ENCODE data around the gene RIMBP2. TPM values are rescaled to one million over a fixed set of nuclear protein-coding genes. Genes with fewer than 3 reads are reported as not detected.

RIMBP2 gene
- total and polyA plus RNA-seq, 2 donors (not counting 1 experiment from before 2014, with no cell fraction given): 0.17 TPM; not detected in 1

GRCh38 chr12:130603396-130603965 is 112.6 kb downstream of the RIMBP2 start:
- TF ChIP-seq EZH2 (IDR thresholded peaks at IDR 0.05; ENCODE audit: low read length, missing control alignments): no peak
- TF ChIP-seq CTCF (conservative IDR thresholded peaks at IDR 0.05 in 1 of 2, IDR thresholded peaks at IDR 0.05 in 1 of 2; ENCODE audit: low read depth in 1 of 2, low read length in 2 of 2): no peak
- H3K4me2 ChIP-seq (ENCODE audit: extremely low read depth, insufficient read depth, low read length): no peak overlapping the region
- no peaks in the 10 kb centered on the region for H3K9me3 ChIP-seq (ENCODE audit: control insufficient read depth, insufficient read depth, low read depth, low read length)
- H3K27me3 ChIP-seq (ENCODE audit: control insufficient read depth, insufficient read depth, low read length): no peaks in the 10 kb centered on the region
- no peaks in the 10 kb centered on the region for H3K36me3 ChIP-seq (ENCODE audit: control insufficient read depth, insufficient read depth, low read length)
- H2AFZ ChIP-seq (ENCODE audit: low read length): no peak overlapping the region
- no peaks in the 10 kb centered on the region for H3K4me1 ChIP-seq (ENCODE audit: control insufficient read depth, extremely low read depth, insufficient read depth, low read length)
- no peaks in the 10 kb centered on the region for H3K79me2 ChIP-seq (ENCODE audit: control insufficient read depth, insufficient read depth, low read length)
- DNase-seq (ENCODE audit: low read depth in 2 of 2): no peak
- no peaks in the 10 kb centered on the region for H4K20me1 ChIP-seq (ENCODE audit: control insufficient read depth, extremely low read depth, insufficient read depth, low read length)
- no peak overlapping the region for H3K4me3 ChIP-seq (replicated peaks in 1 of 4; ENCODE audit: control extremely low read depth in 1 of 4, insufficient read depth in 1 of 4, low read depth in 3 of 4, low read length in 4 of 4)
- H3K9ac ChIP-seq (ENCODE audit: insufficient read depth, low read length): no peak overlapping the region
- no peak overlapping the region for H3K27ac ChIP-seq (ENCODE audit: insufficient read depth, low read length)

GRCh38 chr12:130602251-130602650 is 113.8 kb downstream of the RIMBP2 start:
- H3K4me3 ChIP-seq (replicated peaks in 1 of 4; ENCODE audit: control extremely low read depth in 1 of 4, insufficient read depth in 1 of 4, low read depth in 3 of 4, low read length in 4 of 4): no peak overlapping the region

GRCh38 chr12:130601327-130601726 is 114.8 kb downstream of the RIMBP2 start:
- no peak for TF ChIP-seq CTCF (conservative IDR thresholded peaks at IDR 0.05 in 1 of 2, IDR thresholded peaks at IDR 0.05 in 1 of 2; ENCODE audit: low read depth in 1 of 2, low read length in 2 of 2)
- TF ChIP-seq EZH2 (IDR thresholded peaks at IDR 0.05; ENCODE audit: low read length, missing control alignments): no peak
- Histone ChIP-seq H3K4me3 (replicated peaks in 1 of 4; ENCODE audit: control extremely low read depth in 1 of 4, insufficient read depth in 1 of 4, low read depth in 3 of 4, low read length in 4 of 4) (no peak overlapping the region), H3K36me3 (ENCODE audit: control insufficient read depth, insufficient read depth, low read length) (no peaks in the 10 kb centered on the region), H3K9ac (ENCODE audit: insufficient read depth, low read length) (no peak overlapping the region), H3K9me3 (ENCODE audit: control insufficient read depth, insufficient read depth, low read depth, low read length) (no peaks in the 10 kb centered on the region), H2AFZ (ENCODE audit: low read length) (no peak overlapping the region), H4K20me1 (ENCODE audit: control insufficient read depth, extremely low read depth, insufficient read depth, low read length) (no peaks in the 10 kb centered on the region), H3K79me2 (ENCODE audit: control insufficient read depth, insufficient read depth, low read length) (no peaks in the 10 kb centered on the region), H3K4me1 (ENCODE audit: control insufficient read depth, extremely low read depth, insufficient read depth, low read length) (no peaks in the 10 kb centered on the region), H3K27ac (ENCODE audit: insufficient read depth, low read length) (no peak overlapping the region), H3K4me2 (ENCODE audit: extremely low read depth, insufficient read depth, low read length) (no peak overlapping the region), H3K27me3 (ENCODE audit: control insufficient read depth, insufficient read depth, low read length) (no peaks in the 10 kb centered on the region)
- no peak for DNase-seq (ENCODE audit: low read depth in 2 of 2)

More at GRCh38 chr12:130602251-130602650, 113.8 kb downstream of the RIMBP2 start:
- TF ChIP-seq CTCF (conservative IDR thresholded peaks at IDR 0.05 in 1 of 2, IDR thresholded peaks at IDR 0.05 in 1 of 2; ENCODE audit: low read depth in 1 of 2, low read length in 2 of 2): no peak
- no peak for TF ChIP-seq EZH2 (IDR thresholded peaks at IDR 0.05; ENCODE audit: low read length, missing control alignments)
- DNase-seq (ENCODE audit: low read depth in 2 of 2): no peak
- no peak overlapping the region for H3K27ac ChIP-seq (ENCODE audit: insufficient read depth, low read length)
- no peaks in the 10 kb centered on the region for H3K4me1 ChIP-seq (ENCODE audit: control insufficient read depth, extremely low read depth, insufficient read depth, low read length)
- no peak overlapping the region for H3K9ac ChIP-seq (ENCODE audit: insufficient read depth, low read length)
- no peaks in the 10 kb centered on the region for H3K27me3 ChIP-seq (ENCODE audit: control insufficient read depth, insufficient read depth, low read length)
- no peaks in the 10 kb centered on the region for H3K9me3 ChIP-seq (ENCODE audit: control insufficient read depth, insufficient read depth, low read depth, low read length)
- H3K79me2 ChIP-seq (ENCODE audit: control insufficient read depth, insufficient read depth, low read length): no peaks in the 10 kb centered on the region
- H2AFZ ChIP-seq (ENCODE audit: low read length): no peak overlapping the region
- no peaks in the 10 kb centered on the region for H3K36me3 ChIP-seq (ENCODE audit: control insufficient read depth, insufficient read depth, low read length)
- H3K4me2 ChIP-seq (ENCODE audit: extremely low read depth, insufficient read depth, low read length): no peak overlapping the region
- no peaks in the 10 kb centered on the region for H4K20me1 ChIP-seq (ENCODE audit: control insufficient read depth, extremely low read depth, insufficient read depth, low read length)

All from fibroblast of lung (primary cell).